ENCODE data around the gene SFTPA1.

DNA sequence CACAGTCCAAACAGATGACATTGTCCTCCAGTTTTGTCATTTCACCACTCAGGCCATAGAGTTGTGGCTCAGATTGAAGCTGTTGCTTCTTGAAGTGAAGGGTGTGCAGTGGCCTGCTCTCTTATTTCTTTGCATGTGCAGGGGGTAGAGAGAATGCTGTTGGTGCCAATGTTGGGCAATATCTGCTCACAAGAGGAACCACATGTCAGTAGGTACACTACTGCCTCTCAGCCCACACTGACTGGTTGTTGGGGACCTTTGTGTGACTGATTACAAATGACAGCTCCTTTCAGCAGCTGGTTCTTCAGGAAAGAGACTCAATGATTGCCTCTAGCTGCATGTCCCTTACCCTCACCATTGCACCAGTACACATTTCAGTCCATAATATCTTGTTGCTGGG lies 21.9 kb upstream of the SFTPA1 start:
- TF ChIP-seq, protein P1, sequence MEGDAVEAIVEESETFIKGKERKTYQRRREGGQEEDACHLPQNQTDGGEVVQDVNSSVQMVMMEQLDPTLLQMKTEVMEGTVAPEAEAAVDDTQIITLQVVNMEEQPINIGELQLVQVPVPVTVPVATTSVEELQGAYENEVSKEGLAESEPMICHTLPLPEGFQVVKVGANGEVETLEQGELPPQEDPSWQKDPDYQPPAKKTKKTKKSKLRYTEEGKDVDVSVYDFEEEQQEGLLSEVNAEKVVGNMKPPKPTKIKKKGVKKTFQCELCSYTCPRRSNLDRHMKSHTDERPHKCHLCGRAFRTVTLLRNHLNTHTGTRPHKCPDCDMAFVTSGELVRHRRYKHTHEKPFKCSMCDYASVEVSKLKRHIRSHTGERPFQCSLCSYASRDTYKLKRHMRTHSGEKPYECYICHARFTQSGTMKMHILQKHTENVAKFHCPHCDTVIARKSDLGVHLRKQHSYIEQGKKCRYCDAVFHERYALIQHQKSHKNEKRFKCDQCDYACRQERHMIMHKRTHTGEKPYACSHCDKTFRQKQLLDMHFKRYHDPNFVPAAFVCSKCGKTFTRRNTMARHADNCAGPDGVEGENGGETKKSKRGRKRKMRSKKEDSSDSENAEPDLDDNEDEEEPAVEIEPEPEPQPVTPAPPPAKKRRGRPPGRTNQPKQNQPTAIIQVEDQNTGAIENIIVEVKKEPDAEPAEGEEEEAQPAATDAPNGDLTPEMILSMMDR (IDR thresholded peaks at IDR 0.05; ENCODE audit: borderline replicate concordance, extremely low read depth, low read length, poor library complexity, severe bottlenecking), result no peak
- no peak for TF ChIP-seq EZH2 (IDR thresholded peaks at IDR 0.05; ENCODE audit: borderline replicate concordance, low read depth, low read length, severe bottlenecking)

Measured in DND-41 (cell line).